ENCODE data around the gene ITGA11. TPM values are rescaled to one million over a fixed set of nuclear protein-coding genes. Genes with fewer than 3 reads are reported as not detected.

ITGA11 gene
- total RNA-seq, 1 donor from 2014 or later: 3.1 TPM

DNA sequence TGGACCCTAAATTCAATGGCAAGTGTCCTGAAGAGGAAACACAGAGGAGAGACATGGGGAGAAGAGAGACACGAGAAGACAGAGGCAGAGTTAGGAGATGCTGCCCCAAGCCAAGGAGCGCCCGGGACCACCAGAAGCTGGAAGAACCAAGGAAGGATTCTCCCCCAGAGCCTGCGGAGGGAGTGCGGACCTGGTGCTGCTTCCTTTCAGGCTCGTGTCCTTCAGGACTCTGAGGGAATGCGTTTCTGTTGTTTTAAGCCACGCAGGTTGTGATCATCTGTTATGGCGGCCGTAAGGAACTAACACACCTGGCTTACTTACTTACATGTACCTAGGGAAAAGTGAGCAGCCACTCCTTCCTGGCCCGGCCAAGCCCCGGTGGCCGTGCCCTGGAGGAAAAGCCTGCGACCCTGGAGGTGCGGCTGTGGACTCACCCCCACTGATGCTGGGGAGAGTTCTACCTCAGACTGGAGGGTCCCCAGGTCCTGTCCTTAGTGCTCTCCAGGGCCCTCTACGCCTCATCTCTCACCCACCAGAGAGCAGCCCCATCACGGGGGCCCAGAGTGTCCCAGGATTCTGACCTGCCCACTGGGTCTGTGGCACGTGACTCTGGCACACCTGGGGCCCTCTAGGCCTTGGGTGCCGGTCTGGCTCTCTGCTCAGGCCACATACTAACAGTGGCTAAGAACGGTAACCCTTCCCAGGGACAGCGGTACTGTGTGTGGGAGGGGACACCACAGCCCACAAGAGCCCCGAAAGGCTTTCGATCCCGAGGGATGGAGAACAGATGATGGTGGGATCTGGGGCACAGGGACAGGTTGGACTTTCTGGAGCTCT, 61.8 kb downstream of the ITGA11 start:
- peaks cover 2% of the 10 kb centered on the region for H3K27me3 Mint-ChIP-seq
- intact Hi-C loops (cut with micrococcal nuclease): no loop called here
- H3K4me3 Mint-ChIP-seq: no peak overlapping the region
- DNase-seq: no peak
- H3K9me3 Mint-ChIP-seq: no peaks in the 10 kb centered on the region
- H3K36me3 Mint-ChIP-seq (ENCODE audit: low read depth): no peaks in the 10 kb centered on the region
- H3K27ac Mint-ChIP-seq: no peak overlapping the region
- H3K4me1 Mint-ChIP-seq: peaks cover 15% of the 10 kb centered on the region

DNA sequence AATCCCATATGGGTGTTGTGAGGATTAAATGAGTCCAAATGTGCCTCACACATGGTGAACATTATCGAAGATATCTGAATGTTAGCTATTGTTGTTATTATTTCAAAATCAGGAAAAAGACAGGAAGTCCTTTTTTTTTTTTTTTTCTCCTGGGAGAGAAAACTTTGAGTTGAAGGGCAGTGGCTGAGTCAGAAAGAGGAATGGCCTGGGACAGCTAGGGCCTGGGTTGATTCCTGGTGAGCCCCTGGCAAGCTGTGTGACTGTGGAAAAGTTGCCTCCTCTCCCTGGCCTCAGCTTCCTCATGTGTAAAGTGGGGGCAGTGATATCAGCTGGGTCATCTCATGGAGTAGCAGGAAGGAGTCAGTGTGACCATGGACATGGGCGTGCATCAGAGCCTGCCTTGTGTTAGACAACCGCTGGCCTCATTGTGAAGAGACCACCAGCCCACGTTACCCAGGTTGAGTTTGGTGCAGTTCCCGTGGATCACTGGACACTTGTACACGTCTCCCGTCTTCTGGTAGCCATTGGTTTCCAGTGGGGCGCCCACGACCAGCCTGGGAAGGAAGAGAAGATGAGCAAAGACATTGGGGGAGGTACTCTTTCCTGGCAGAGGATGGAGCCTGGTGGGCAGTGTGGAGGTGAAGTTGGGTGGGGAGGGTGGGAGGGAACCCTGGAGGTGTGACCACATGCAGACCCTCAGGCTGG, 63.1 kb downstream of the ITGA11 start:
- H3K4me3 Mint-ChIP-seq: no peak overlapping the region
- H3K27me3 Mint-ChIP-seq: peaks cover 2% of the 10 kb centered on the region
- no peaks in the 10 kb centered on the region for H3K9me3 Mint-ChIP-seq
- no peak for DNase-seq
- H3K36me3 Mint-ChIP-seq (ENCODE audit: low read depth): no peaks in the 10 kb centered on the region
- intact Hi-C loops (cut with micrococcal nuclease): no loop called here
- H3K27ac Mint-ChIP-seq: no peak overlapping the region
- H3K4me1 Mint-ChIP-seq: peaks cover 20% of the 10 kb centered on the region

GRCh38 chr15:68367992-68368391, 64.0 kb downstream of the ITGA11 start:
- H3K4me1 Mint-ChIP-seq: peaks cover 20% of the 10 kb centered on the region
- DNase-seq: no peak
- H3K4me3 Mint-ChIP-seq: no peak overlapping the region
- peaks cover 2% of the 10 kb centered on the region for H3K27me3 Mint-ChIP-seq
- no peak overlapping the region for H3K27ac Mint-ChIP-seq
- no peaks in the 10 kb centered on the region for H3K36me3 Mint-ChIP-seq (ENCODE audit: low read depth)
- intact Hi-C loops (cut with micrococcal nuclease): no loop called here
- H3K9me3 Mint-ChIP-seq: no peaks in the 10 kb centered on the region

DNA sequence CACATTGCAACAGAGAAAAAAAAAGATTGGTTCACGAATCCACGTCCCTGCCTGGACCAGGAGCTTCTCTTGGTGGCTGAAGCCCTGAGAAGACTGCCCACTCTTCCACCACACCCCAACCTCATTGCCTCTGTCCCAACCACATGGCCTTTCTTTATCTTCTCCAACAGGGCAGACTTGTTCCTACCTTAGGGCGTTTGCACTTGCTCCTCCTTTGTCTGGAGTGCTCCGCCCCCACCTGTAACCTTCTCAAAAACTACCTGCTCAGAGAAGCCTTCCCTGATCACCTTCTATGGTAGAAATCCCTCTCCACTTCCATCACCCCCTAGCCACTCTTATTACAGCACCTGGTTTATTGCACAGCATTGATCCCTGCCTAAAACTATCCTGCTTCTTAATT, 64.7 kb downstream of the ITGA11 start:
- H3K27me3 Mint-ChIP-seq: peaks cover 2% of the 10 kb centered on the region
- H3K27ac Mint-ChIP-seq: no peak overlapping the region
- intact Hi-C loops (cut with micrococcal nuclease): no loop called here
- H3K4me3 Mint-ChIP-seq: no peak overlapping the region
- H3K4me1 Mint-ChIP-seq: peaks cover 20% of the 10 kb centered on the region
- H3K9me3 Mint-ChIP-seq: no peaks in the 10 kb centered on the region
- no peak for DNase-seq
- H3K36me3 Mint-ChIP-seq (ENCODE audit: low read depth): no peaks in the 10 kb centered on the region

GRCh38 chr15:68366314-68366713, 65.6 kb downstream of the ITGA11 start:
- intact Hi-C loops (cut with micrococcal nuclease): no loop called here
- H3K4me3 Mint-ChIP-seq: peak overlapping the region; percentile 30
- peaks cover 2% of the 10 kb centered on the region for H3K27me3 Mint-ChIP-seq
- no peaks in the 10 kb centered on the region for H3K9me3 Mint-ChIP-seq
- DNase-seq: no peak
- H3K27ac Mint-ChIP-seq: no peak overlapping the region
- no peaks in the 10 kb centered on the region for H3K36me3 Mint-ChIP-seq (ENCODE audit: low read depth)
- peaks cover 20% of the 10 kb centered on the region for H3K4me1 Mint-ChIP-seq

DNA sequence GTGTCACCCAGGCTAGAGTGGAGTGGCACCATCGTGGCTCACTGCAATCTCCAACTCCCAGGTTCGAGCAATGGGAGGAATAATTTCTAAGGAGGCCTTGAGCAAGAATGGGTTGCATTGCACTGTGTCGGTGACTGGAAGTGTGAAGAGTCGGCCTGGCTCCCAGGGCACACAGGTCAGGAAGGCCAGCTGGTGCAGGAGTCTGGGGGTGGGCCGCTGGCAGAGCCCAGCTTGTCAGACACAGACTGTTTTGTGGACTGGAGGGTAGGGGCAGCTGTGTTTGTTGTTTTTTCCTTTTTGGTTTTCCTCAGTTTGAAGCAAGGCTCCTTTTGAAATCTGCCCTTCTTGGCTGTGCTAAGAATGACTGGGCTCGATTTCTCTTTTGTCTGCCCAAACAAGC, 66.2 kb downstream of the ITGA11 start:
- H3K4me1 Mint-ChIP-seq: peaks cover 20% of the 10 kb centered on the region
- intact Hi-C loops (cut with micrococcal nuclease): no loop called here
- peak overlapping the region; percentile 40 for H3K27ac Mint-ChIP-seq

GRCh38 chr15:68365140-68365745, 66.7 kb downstream of the ITGA11 start:
- Mint-ChIP-seq H3K4me1 (peaks cover 20% of the 10 kb centered on the region), H3K4me3 (peak overlapping the region; percentile 69), H3K36me3 (ENCODE audit: low read depth) (no peaks in the 10 kb centered on the region), H3K27me3 (peaks cover 2% of the 10 kb centered on the region), H3K9me3 (no peaks in the 10 kb centered on the region), H3K27ac (peak overlapping the region; percentile 48)
- intact Hi-C loops (cut with micrococcal nuclease): no loop called here
- peak; percentile 66 for DNase-seq

More for the DNA sequence above, 66.2 kb downstream of the ITGA11 start:
- DNase-seq: no peak
- H3K4me3 Mint-ChIP-seq: peak overlapping the region; percentile 69
- no peaks in the 10 kb centered on the region for H3K9me3 Mint-ChIP-seq
- H3K36me3 Mint-ChIP-seq (ENCODE audit: low read depth): no peaks in the 10 kb centered on the region
- peaks cover 2% of the 10 kb centered on the region for H3K27me3 Mint-ChIP-seq

GRCh38 chr15:68364660-68365035, 67.3 kb downstream of the ITGA11 start:
- H3K36me3 Mint-ChIP-seq (ENCODE audit: low read depth): no peaks in the 10 kb centered on the region
- DNase-seq: no peak
- peak overlapping the region; percentile 69 for H3K4me3 Mint-ChIP-seq
- H3K4me1 Mint-ChIP-seq: peaks cover 20% of the 10 kb centered on the region
- no peaks in the 10 kb centered on the region for H3K9me3 Mint-ChIP-seq
- peak overlapping the region; percentile 48 for H3K27ac Mint-ChIP-seq
- H3K27me3 Mint-ChIP-seq: peaks cover 2% of the 10 kb centered on the region
- intact Hi-C loops (cut with micrococcal nuclease): no loop called here

DNA sequence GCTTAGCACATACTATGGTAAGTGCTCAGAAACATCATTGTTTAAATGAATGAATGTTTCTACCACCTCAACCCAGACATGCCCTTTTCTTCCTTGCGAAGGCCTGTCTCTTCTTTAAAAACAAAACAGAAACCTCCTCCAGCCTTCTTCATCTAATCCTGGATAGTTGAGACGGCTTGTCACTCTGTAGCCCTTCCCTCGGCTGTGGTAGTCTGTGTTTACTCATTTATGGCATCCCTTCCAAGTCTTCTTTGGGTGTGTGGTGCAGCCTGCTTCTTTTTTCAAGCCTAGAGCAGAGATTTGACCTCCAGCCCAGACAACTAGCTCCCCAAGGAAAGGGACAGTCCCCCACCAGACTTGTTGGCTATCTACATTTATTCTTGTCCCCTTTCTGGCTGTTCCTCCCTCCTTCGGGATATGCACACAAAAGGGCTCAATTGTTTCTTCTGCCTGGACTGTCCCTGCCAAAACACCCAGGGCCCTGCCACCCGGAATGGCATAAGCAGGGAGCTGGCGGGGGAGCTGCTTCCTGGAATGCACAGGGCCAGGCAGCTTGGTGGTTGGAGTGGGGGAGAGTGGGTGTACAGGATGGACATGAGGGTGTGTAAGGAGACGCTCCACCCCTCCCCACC, 67.8 kb downstream of the ITGA11 start:
- H3K36me3 Mint-ChIP-seq (ENCODE audit: low read depth): no peaks in the 10 kb centered on the region
- H3K27me3 Mint-ChIP-seq: peaks cover 2% of the 10 kb centered on the region
- H3K4me1 Mint-ChIP-seq: peaks cover 20% of the 10 kb centered on the region
- H3K27ac Mint-ChIP-seq: no peak overlapping the region
- intact Hi-C loops (cut with micrococcal nuclease): no loop called here
- H3K9me3 Mint-ChIP-seq: no peaks in the 10 kb centered on the region
- H3K4me3 Mint-ChIP-seq: no peak overlapping the region
- DNase-seq: no peak

- no peak overlapping the region for H3K4me3 Mint-ChIP-seq
- no peaks in the 10 kb centered on the region for H3K27me3 Mint-ChIP-seq
- H3K27ac Mint-ChIP-seq: no peak overlapping the region
- no peaks in the 10 kb centered on the region for H3K9me3 Mint-ChIP-seq
- intact Hi-C loops (cut with micrococcal nuclease): no loop called here
- DNase-seq: no peak
- peaks cover 20% of the 10 kb centered on the region for H3K4me1 Mint-ChIP-seq
- no peaks in the 10 kb centered on the region for H3K36me3 Mint-ChIP-seq (ENCODE audit: low read depth)
These were observed 68.6 kb downstream of the ITGA11 start for GRCh38 chr15:68363353-68363752.

- Mint-ChIP-seq H3K27me3 (no peaks in the 10 kb centered on the region), H3K36me3 (ENCODE audit: low read depth) (no peaks in the 10 kb centered on the region), H3K4me3 (no peak overlapping the region), H3K4me1 (peaks cover 20% of the 10 kb centered on the region), H3K27ac (no peak overlapping the region), H3K9me3 (no peaks in the 10 kb centered on the region)
- intact Hi-C loops (cut with micrococcal nuclease): no loop called here
- no peak for DNase-seq
These were observed 69.3 kb downstream of the ITGA11 start for GRCh38 chr15:68362537-68363126.

GRCh38 chr15:68360721-68361120, 71.2 kb downstream of the ITGA11 start:
- Mint-ChIP-seq H3K4me3 (no peak overlapping the region), H3K9me3 (peaks cover 5% of the 10 kb centered on the region), H3K36me3 (ENCODE audit: low read depth) (peaks cover 4% of the 10 kb centered on the region), H3K27me3 (no peaks in the 10 kb centered on the region), H3K27ac (no peak overlapping the region), H3K4me1 (peaks cover 12% of the 10 kb centered on the region)
- intact Hi-C loops (cut with micrococcal nuclease): no loop called here
- DNase-seq: no peak

DNA sequence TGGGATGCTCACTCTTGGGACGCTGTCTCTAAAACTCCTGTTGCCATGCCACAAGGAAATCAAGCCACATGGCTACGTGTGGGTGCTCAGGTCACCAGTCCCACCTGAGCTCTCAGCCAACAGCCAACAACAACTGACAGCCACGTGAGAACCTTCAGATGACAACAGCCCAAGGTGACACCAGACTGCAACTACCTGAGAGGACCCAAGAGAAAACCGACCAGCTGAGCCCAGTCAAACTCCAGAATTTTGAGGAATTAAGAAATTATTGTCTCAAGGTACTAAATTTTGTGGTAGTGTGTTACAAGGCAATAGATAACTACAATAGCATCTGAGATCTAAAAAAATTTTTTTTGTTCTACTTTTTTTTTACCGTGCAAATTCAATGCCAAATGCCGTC, 75.2 kb downstream of the ITGA11 start:
- H3K36me3 Mint-ChIP-seq (ENCODE audit: low read depth): peaks cover 6% of the 10 kb centered on the region
- H3K27ac Mint-ChIP-seq: no peak overlapping the region
- H3K9me3 Mint-ChIP-seq: peaks cover 5% of the 10 kb centered on the region
- H3K4me3 Mint-ChIP-seq: no peak overlapping the region
- peaks cover 25% of the 10 kb centered on the region for H3K4me1 Mint-ChIP-seq
- no peak for DNase-seq
- no peaks in the 10 kb centered on the region for H3K27me3 Mint-ChIP-seq
- intact Hi-C loops (cut with micrococcal nuclease): no loop called here

Measured in activated CD4-positive, alpha-beta T cell treated with anti-CD3 and anti-CD28 coated beads, Interleukin-2, amount 10 ng/mL, durations not matched to agents 24 days and 14 days (primary cell).